CD4-positive, CD25-positive, alpha-beta regulatory T cell (primary cell): ENCODE results near the gene CSK. TPM values are rescaled to one million over a fixed set of nuclear protein-coding genes. Genes with fewer than 3 reads are reported as not detected.

Source experiments
- ATAC-seq, 2 donors: fragments of 150-1000 bp; cut with Tn5 transposase; one replicate each; pipeline ENCODE4 v1.10.0; 2021; ENCODE audit warnings: low read depth in 2 of 2, moderate number of reproducible peaks in 2 of 2, moderate library complexity in 1 of 2
- DNase-seq, 3 donors: peaks; one replicate each; pipeline versions ENCODE4 v3.0.0 to v3.0.0-alpha.2; 2012 to 2022; ENCODE audit warnings: mixed read lengths in 1 of 3
- H3K27ac ChIP-seq: one replicate; pipeline ENCODE4 v1.7.0; 2013; ENCODE audit warnings: mild to moderate bottlenecking, low read length; ENCODE audit not compliant: insufficient read depth, poor library complexity, severe bottlenecking
- H3K27me3 ChIP-seq: one replicate; pipeline ENCODE4 v1.7.0; 2013; ENCODE audit warnings: low read length; ENCODE audit not compliant: control insufficient read depth, insufficient read depth
- H3K36me3 ChIP-seq: one replicate; pipeline ENCODE4 v1.7.0; 2013; ENCODE audit warnings: mild to moderate bottlenecking, low read length, moderate library complexity; ENCODE audit not compliant: control insufficient read depth, insufficient read depth
- H3K4me1 ChIP-seq: 2 replicates; pipeline ENCODE4 v1.7.0; 2013; ENCODE audit warnings: mild to moderate bottlenecking, low read length; ENCODE audit not compliant: insufficient read depth, control insufficient read depth, poor library complexity, severe bottlenecking
- H3K4me3 ChIP-seq: one replicate; pipeline ENCODE4 v1.7.0; 2013; ENCODE audit warnings: low read depth, mild to moderate bottlenecking, low read length, moderate library complexity
- H3K9me3 ChIP-seq, 2 experiments: 1 replicate in 1 of 2; 2 replicates in 1 of 2; pipeline ENCODE4 v1.7.0; 2013; ENCODE audit warnings: low read length in 2 of 2, mild to moderate bottlenecking in 1 of 2, moderate library complexity in 1 of 2; ENCODE audit not compliant: control insufficient read depth in 2 of 2
- H3K27ac Mint-ChIP-seq, 3 donors: one replicate each; pipeline ENCODE4 v1.8.0; 2020 to 2022; ENCODE audit warnings: mild to moderate bottlenecking in 3 of 3, mixed read lengths in 3 of 3, moderate library complexity in 2 of 3
- H3K27me3 Mint-ChIP-seq: one replicate; pipeline ENCODE4 v1.8.0; 2022; ENCODE audit warnings: mild to moderate bottlenecking, mixed read lengths
- H3K36me3 Mint-ChIP-seq: one replicate; pipeline ENCODE4 v1.8.0; 2020; ENCODE audit warnings: mixed read lengths
- H3K4me1 Mint-ChIP-seq, 4 donors: one replicate each; pipeline ENCODE4 v1.8.0; 2020 to 2022; ENCODE audit warnings: mixed read lengths in 4 of 4, mild to moderate bottlenecking in 1 of 4
- H3K4me3 Mint-ChIP-seq, 4 donors: one replicate each; pipeline ENCODE4 v1.8.0; 2020 to 2022; ENCODE audit warnings: mild to moderate bottlenecking in 4 of 4, mixed read lengths in 4 of 4, moderate library complexity in 3 of 4
- H3K9me3 Mint-ChIP-seq, 7 donors: one replicate each; pipeline ENCODE4 v1.8.0; 2020 to 2022; ENCODE audit warnings: mixed read lengths in 7 of 7, mild to moderate bottlenecking in 3 of 7, moderate library complexity in 2 of 7
- polyA plus RNA-seq, 4 donors: library from polyadenylated mRNA; unstranded; fragments of 300-500 nt; fragmentation: Illumina TruSeq; gene quantifications; one replicate each; pipeline ENCODE4 v1.2.3, GENCODE V29; 2021
- total RNA-seq: library from RNA; stranded (reverse); gene quantifications from one replicate; pipeline ENCODE4 v1.2.3, GENCODE V29; 2022

The CSK gene
- total and polyA plus RNA-seq, 5 donors from 2014 or later: 131 to 257 (median 148) TPM

- Histone ChIP-seq H3K27me3 (no peaks in the 10 kb centered on the region), H3K4me3 (no peak overlapping the region), H3K36me3 (peaks cover 22% of the 10 kb centered on the region), H3K4me1 (peaks cover 100% of the 10 kb centered on the region), H3K9me3 (no peaks in the 10 kb centered on the region), H3K27ac (peak overlapping the region; percentile 95)
- H3K36me3 Mint-ChIP-seq: peaks cover 21% of the 10 kb centered on the region
- DNase-seq: no peak
- peaks cover 29 to 93% (median 59%) of the 10 kb centered on the region in 4 donors for H3K4me1 Mint-ChIP-seq
- H3K27ac Mint-ChIP-seq: peak overlapping the region; percentile 80 to 95 (median 93)
- ATAC-seq: no peak
- peak overlapping the region; percentile 66 to 90 (median 86) for H3K4me3 Mint-ChIP-seq
- H3K9me3 Mint-ChIP-seq: peaks cover 0 to 1% (median 0%) of the 10 kb centered on the region in 7 donors
- no peaks in the 10 kb centered on the region for H3K27me3 Mint-ChIP-seq
Observed at GRCh38 chr15:74794970-74795349, 13.1 kb downstream of the CSK start.

DNA sequence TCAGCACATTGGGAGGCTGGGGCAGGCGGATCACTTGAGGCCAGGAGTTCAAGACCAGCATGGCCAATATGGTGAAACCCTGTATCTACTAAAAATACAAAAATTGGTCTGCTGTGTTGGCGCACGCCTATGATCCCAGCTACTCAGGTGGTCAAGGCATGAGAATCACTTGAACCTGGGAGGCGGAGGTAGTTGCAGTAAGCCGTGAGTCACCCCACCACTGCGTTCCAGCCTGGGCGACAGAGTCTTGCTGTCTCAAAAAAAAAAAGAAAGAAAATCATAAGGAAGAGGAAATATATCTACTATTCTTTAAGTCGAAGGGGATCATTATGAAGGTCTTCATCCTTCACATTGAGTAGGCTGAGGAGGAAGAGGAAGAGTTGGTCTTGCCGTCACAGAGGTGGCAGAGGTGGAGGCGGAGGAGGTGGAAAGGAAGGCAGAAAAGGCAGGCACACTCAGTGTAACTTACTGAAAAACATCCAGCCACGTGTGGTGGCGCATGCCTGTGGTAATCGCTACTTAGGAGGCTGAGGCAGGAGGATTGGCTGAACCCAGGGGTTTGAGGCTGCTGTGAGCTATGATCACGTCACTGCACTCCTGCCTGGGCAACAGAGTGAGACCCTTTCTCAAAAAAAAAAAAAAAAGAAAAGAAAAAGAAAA, 14.2 kb downstream of the CSK start:
- peak overlapping the region; percentile 80 to 97 (median 88) for H3K27ac Mint-ChIP-seq
- H3K4me1 Mint-ChIP-seq: peaks cover 27 to 88% (median 57%) of the 10 kb centered on the region in 4 donors
- H3K27me3 Mint-ChIP-seq: no peaks in the 10 kb centered on the region
- peak overlapping the region; percentile 95 for H3K27ac ChIP-seq
- peaks cover 33% of the 10 kb centered on the region for H3K36me3 ChIP-seq
- peak overlapping the region; percentile 41 for H3K4me3 ChIP-seq
- peak in 2 of 3 donors; percentile 46 to 81 for DNase-seq
- no peaks in the 10 kb centered on the region for H3K9me3 ChIP-seq
- H3K36me3 Mint-ChIP-seq: peaks cover 26% of the 10 kb centered on the region
- peaks cover 95% of the 10 kb centered on the region for H3K4me1 ChIP-seq
- no peaks in the 10 kb centered on the region for H3K27me3 ChIP-seq
- ATAC-seq: peak; percentile 28 to 35
- H3K9me3 Mint-ChIP-seq: peaks cover 0 to 1% (median 0%) of the 10 kb centered on the region in 7 donors
- peak overlapping the region; percentile 64 to 85 (median 73) for H3K4me3 Mint-ChIP-seq

DNA sequence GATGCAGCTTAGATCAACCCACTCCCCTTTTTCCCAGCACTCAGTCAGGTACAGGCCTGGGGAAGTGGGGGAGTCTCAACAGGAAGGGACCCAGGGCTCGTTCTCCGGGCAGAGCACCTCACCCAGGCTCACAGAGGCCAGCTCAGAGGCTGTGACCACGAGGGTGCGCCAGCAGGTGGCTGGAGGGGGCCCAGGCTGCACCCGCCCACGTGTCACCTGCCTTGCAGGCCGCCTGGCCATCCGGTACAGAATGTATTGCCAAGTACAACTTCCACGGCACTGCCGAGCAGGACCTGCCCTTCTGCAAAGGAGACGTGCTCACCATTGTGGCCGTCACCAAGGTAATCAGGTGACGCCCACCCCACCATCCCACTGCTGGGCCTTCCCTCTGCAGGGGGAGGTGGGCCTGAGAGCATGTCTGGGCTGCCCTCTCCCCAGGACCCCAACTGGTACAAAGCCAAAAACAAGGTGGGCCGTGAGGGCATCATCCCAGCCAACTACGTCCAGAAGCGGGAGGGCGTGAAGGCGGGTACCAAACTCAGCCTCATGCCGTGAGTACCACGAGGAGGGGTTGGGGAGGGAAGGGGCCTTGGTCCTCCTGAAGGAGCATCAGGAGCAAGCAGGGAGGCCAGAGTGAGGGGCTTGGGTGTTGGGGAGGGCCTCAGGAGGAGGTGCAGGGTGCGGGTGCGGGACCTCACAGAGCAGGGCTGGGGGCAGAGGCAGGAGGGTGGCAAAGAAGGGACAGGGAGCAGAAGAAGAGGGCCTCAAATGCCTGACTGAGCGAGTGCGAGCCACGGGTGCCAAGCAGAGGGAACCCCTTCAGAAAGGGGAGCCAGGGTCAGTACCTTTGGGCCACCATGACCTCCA, 16.7 kb downstream of the CSK start:
- peak overlapping the region; percentile 84 to 91 (median 87) for H3K27ac Mint-ChIP-seq
- Histone ChIP-seq H3K27ac (peak overlapping the region; percentile 95), H3K36me3 (peaks cover 58% of the 10 kb centered on the region), H3K4me3 (no peak overlapping the region), H3K27me3 (no peaks in the 10 kb centered on the region), H3K4me1 (peaks cover 70% of the 10 kb centered on the region), H3K9me3 (no peaks in the 10 kb centered on the region)
- peaks cover 19% of the 10 kb centered on the region for H3K36me3 Mint-ChIP-seq
- DNase-seq: no peak
- H3K4me3 Mint-ChIP-seq: peak overlapping the region in 3 of 4 donors; percentile 18 to 56 (median 46)
- peaks cover 17 to 67% (median 38%) of the 10 kb centered on the region in 4 donors for H3K4me1 Mint-ChIP-seq
- H3K9me3 Mint-ChIP-seq: peaks cover 0 to 1% (median 0%) of the 10 kb centered on the region in 7 donors
- no peak for ATAC-seq
- H3K27me3 Mint-ChIP-seq: no peaks in the 10 kb centered on the region

- Histone ChIP-seq H3K27me3 (no peaks in the 10 kb centered on the region), H3K27ac (peak overlapping the region; percentile 95), H3K4me3 (no peak overlapping the region), H3K9me3 (no peaks in the 10 kb centered on the region), H3K36me3 (peaks cover 62% of the 10 kb centered on the region), H3K4me1 (peaks cover 63% of the 10 kb centered on the region)
- ATAC-seq (peak in 1 of 2 donors; percentile 6), DNase-seq (peak in 1 of 3 donors; percentile 54)
- no peaks in the 10 kb centered on the region for H3K27me3 Mint-ChIP-seq
- peak overlapping the region in 3 of 4 donors; percentile 31 to 73 (median 62) for H3K4me3 Mint-ChIP-seq
- H3K4me1 Mint-ChIP-seq: peaks cover 22 to 65% (median 37%) of the 10 kb centered on the region in 4 donors
- H3K9me3 Mint-ChIP-seq: peaks cover 0 to 1% (median 0%) of the 10 kb centered on the region in 7 donors
- peaks cover 24% of the 10 kb centered on the region for H3K36me3 Mint-ChIP-seq
- peak overlapping the region in 2 of 3 donors; percentile 79 to 90 for H3K27ac Mint-ChIP-seq
Observed at GRCh38 chr15:74799255-74799855, 17.5 kb downstream of the CSK start.

GRCh38 chr15:74799856-74800558, 18.1 kb downstream of the CSK start:
- Histone ChIP-seq H3K4me3 (no peak overlapping the region), H3K9me3 (no peaks in the 10 kb centered on the region), H3K36me3 (peaks cover 66% of the 10 kb centered on the region), H3K27ac (peak overlapping the region; percentile 95), H3K27me3 (no peaks in the 10 kb centered on the region), H3K4me1 (peaks cover 56% of the 10 kb centered on the region)
- peaks cover 21% of the 10 kb centered on the region for H3K36me3 Mint-ChIP-seq
- H3K9me3 Mint-ChIP-seq: peaks cover 0 to under 1% (median 0%) of the 10 kb centered on the region in 7 donors
- peaks cover 17 to 61% (median 35%) of the 10 kb centered on the region in 4 donors for H3K4me1 Mint-ChIP-seq
- H3K4me3 Mint-ChIP-seq: peak overlapping the region in 3 of 4 donors; percentile 48 to 73 (median 62)
- peak; percentile 87 to 90 for ATAC-seq
- H3K27me3 Mint-ChIP-seq: no peaks in the 10 kb centered on the region
- peak overlapping the region; percentile 60 to 90 (median 79) for H3K27ac Mint-ChIP-seq
- DNase-seq: peak; percentile 81 to 85 (median 83)

DNA sequence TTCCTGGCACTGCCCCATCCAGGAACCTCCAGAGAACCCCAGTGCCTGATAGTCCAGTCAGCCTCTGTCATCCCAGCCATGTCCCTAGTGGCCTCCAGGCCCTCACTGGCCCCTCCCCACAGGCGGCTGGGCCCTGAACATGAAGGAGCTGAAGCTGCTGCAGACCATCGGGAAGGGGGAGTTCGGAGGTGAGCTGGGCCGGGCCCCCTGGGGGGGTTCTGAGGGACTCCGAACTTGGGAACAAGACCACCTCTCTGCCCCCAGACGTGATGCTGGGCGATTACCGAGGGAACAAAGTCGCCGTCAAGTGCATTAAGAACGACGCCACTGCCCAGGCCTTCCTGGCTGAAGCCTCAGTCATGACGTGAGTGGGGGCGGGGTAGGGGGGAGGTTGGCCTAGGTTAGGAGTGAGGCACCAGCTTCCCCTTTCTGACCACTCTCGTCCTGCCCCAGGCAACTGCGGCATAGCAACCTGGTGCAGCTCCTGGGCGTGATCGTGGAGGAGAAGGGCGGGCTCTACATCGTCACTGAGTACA, 18.7 kb downstream of the CSK start:
- H3K36me3 ChIP-seq: peaks cover 66% of the 10 kb centered on the region
- H3K27ac Mint-ChIP-seq: peak overlapping the region; percentile 60 to 90 (median 79)
- H3K27me3 Mint-ChIP-seq: no peaks in the 10 kb centered on the region
- H3K9me3 Mint-ChIP-seq: no peaks in the 10 kb centered on the region
- DNase-seq: no peak
- H3K27me3 ChIP-seq: no peaks in the 10 kb centered on the region
- no peak for ATAC-seq
- peaks cover 20% of the 10 kb centered on the region for H3K36me3 Mint-ChIP-seq
- H3K9me3 ChIP-seq: no peaks in the 10 kb centered on the region
- no peak overlapping the region for H3K4me3 Mint-ChIP-seq
- no peak overlapping the region for H3K4me3 ChIP-seq
- H3K4me1 ChIP-seq: peaks cover 50% of the 10 kb centered on the region
- peaks cover 13 to 55% (median 29%) of the 10 kb centered on the region in 4 donors for H3K4me1 Mint-ChIP-seq
- H3K27ac ChIP-seq: peak overlapping the region; percentile 95
